ENCODE data around the gene ALDH1L2. TPM values are rescaled to one million over a fixed set of nuclear protein-coding genes. Genes with fewer than 3 reads are reported as not detected.

Gene ALDH1L2
- total RNA-seq, 1 donor from 2014 or later, result 4.0 TPM

GRCh38 chr12:105076098-105076497, 8.2 kb downstream of the ALDH1L2 start:
- H3K36me3 Mint-ChIP-seq (ENCODE audit: low read depth), result no peaks in the 10 kb centered on the region
- DNase-seq (ENCODE audit: low read depth, low spot score), result no peak
- TF ChIP-seq, protein P1, sequence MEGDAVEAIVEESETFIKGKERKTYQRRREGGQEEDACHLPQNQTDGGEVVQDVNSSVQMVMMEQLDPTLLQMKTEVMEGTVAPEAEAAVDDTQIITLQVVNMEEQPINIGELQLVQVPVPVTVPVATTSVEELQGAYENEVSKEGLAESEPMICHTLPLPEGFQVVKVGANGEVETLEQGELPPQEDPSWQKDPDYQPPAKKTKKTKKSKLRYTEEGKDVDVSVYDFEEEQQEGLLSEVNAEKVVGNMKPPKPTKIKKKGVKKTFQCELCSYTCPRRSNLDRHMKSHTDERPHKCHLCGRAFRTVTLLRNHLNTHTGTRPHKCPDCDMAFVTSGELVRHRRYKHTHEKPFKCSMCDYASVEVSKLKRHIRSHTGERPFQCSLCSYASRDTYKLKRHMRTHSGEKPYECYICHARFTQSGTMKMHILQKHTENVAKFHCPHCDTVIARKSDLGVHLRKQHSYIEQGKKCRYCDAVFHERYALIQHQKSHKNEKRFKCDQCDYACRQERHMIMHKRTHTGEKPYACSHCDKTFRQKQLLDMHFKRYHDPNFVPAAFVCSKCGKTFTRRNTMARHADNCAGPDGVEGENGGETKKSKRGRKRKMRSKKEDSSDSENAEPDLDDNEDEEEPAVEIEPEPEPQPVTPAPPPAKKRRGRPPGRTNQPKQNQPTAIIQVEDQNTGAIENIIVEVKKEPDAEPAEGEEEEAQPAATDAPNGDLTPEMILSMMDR (conservative IDR thresholded peaks at IDR 0.05), result no peak
- H3K4me1 Mint-ChIP-seq, result no peaks in the 10 kb centered on the region
- H3K27me3 Mint-ChIP-seq (ENCODE audit: low read depth), result no peaks in the 10 kb centered on the region
- H3K9me3 Mint-ChIP-seq, result no peaks in the 10 kb centered on the region
- no peak overlapping the region for H3K27ac Mint-ChIP-seq (ENCODE audit: unreplicated experiment)
- no peak overlapping the region for H3K4me3 Mint-ChIP-seq

- H3K27me3 Mint-ChIP-seq (ENCODE audit: low read depth), result no peaks in the 10 kb centered on the region
- H3K4me3 Mint-ChIP-seq, result no peak overlapping the region
- H3K4me1 Mint-ChIP-seq, result no peaks in the 10 kb centered on the region
- TF ChIP-seq, protein P1 (conservative IDR thresholded peaks at IDR 0.05), result no peak
- no peak for DNase-seq (ENCODE audit: low read depth, low spot score)
- H3K9me3 Mint-ChIP-seq, result no peaks in the 10 kb centered on the region
- H3K36me3 Mint-ChIP-seq (ENCODE audit: low read depth), result no peaks in the 10 kb centered on the region
- no peak overlapping the region for H3K27ac Mint-ChIP-seq (ENCODE audit: unreplicated experiment)
These were observed 11.3 kb downstream of the ALDH1L2 start for GRCh38 chr12:105072888-105073488.

DNA sequence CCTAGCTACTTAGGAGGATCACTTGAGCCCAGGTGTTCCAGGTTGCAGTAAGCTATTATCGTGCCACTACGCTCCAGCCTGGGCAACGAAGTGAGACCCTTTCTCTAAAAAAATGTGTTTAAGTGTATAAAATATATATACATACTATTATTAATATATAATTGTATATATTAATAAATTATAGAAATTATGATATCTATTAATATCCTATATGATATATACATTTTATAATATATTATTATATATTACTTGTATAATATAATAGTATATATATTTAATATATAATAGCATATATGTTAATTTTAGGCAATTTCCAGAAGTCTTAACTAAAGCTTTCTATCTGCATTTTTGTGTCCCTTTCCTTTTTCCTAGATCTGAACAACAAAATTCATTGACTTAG, 12.3 kb downstream of the ALDH1L2 start:
- Mint-ChIP-seq H3K27me3 (ENCODE audit: low read depth) (no peaks in the 10 kb centered on the region), H3K36me3 (ENCODE audit: low read depth) (no peaks in the 10 kb centered on the region), H3K27ac (ENCODE audit: unreplicated experiment) (no peak overlapping the region), H3K9me3 (no peaks in the 10 kb centered on the region), H3K4me1 (no peaks in the 10 kb centered on the region), H3K4me3 (no peak overlapping the region)
- DNase-seq (ENCODE audit: low read depth, low spot score), result no peak
- TF ChIP-seq, protein P1 (conservative IDR thresholded peaks at IDR 0.05), result no peak

- Mint-ChIP-seq H3K4me1 (no peaks in the 10 kb centered on the region), H3K27ac (ENCODE audit: unreplicated experiment) (no peak overlapping the region), H3K9me3 (no peaks in the 10 kb centered on the region), H3K4me3 (no peak overlapping the region), H3K36me3 (ENCODE audit: low read depth) (no peaks in the 10 kb centered on the region), H3K27me3 (ENCODE audit: low read depth) (no peaks in the 10 kb centered on the region)
- DNase-seq (ENCODE audit: low read depth, low spot score), result no peak
- TF ChIP-seq, protein P1 (conservative IDR thresholded peaks at IDR 0.05), result no peak
These were observed 14.1 kb downstream of the ALDH1L2 start for GRCh38 chr12:105069936-105070702.

- Mint-ChIP-seq H3K27ac (ENCODE audit: unreplicated experiment) (no peak overlapping the region), H3K36me3 (ENCODE audit: low read depth) (no peaks in the 10 kb centered on the region), H3K9me3 (no peaks in the 10 kb centered on the region), H3K4me3 (no peak overlapping the region), H3K4me1 (no peaks in the 10 kb centered on the region), H3K27me3 (ENCODE audit: low read depth) (no peaks in the 10 kb centered on the region)
- TF ChIP-seq, protein P1 (conservative IDR thresholded peaks at IDR 0.05), result no peak
- no peak for DNase-seq (ENCODE audit: low read depth, low spot score)
These were observed 16.7 kb downstream of the ALDH1L2 start for GRCh38 chr12:105067511-105068031.
